T1000 (cell line): ENCODE data around the gene SRPX.

Source experiments
- DNase-seq: peaks from one replicate; lab custom pipeline; 2025; ENCODE audit warnings: mixed read lengths; lab: John Stamatoyannopoulos, UW

Gene SRPX

DNA sequence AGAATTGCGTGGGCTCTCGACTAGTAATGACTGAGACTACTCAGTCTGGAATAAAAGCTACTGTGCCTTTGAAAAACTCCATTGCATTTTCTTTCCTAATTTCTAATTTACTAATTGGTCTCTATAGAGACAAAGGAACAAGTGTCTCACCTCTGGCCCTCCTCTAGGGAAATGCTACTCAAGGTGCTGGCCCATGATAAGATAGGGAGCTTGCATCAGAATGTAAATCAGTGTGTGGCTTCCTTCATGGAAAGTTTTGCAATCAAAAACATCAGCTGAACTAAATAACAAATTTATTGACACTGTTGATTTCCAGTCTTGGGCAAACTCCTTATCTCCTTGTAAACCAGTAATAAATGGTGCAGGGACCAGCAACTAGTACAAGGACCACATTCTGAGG, 81.8 kb downstream of the SRPX start:
- DNase-seq: no peak

- DNase-seq: no peak
Measured at GRCh38 chrX:38138157-38138891, 82.3 kb downstream of the SRPX start.

- DNase-seq: no peak
Measured at GRCh38 chrX:38129366-38129765, 91.3 kb downstream of the SRPX start.

- DNase-seq: no peak
Measured at GRCh38 chrX:38127961-38128360, 92.7 kb downstream of the SRPX start.

- no peak for DNase-seq
Measured at GRCh38 chrX:38126179-38126578, 94.5 kb downstream of the SRPX start.

DNA sequence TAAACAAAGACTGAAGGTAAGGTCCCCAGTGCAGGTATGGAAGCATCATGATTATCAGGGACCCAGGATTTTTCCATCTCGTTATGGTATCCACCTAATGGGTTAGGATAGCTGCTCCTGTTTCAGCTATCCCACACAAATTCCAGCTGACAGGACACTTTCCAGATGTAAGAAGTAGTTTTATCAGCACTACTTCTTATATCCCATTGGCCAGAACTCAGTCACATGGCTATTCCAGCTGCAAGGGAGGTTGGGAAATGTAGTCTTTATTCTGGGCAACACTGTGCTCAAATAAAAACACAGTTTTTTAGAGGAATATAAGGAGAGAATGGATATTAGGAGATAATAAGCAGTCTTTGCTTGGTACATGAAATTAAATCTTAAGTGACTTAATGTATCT, 96.7 kb downstream of the SRPX start:
- DNase-seq: no peak

DNA sequence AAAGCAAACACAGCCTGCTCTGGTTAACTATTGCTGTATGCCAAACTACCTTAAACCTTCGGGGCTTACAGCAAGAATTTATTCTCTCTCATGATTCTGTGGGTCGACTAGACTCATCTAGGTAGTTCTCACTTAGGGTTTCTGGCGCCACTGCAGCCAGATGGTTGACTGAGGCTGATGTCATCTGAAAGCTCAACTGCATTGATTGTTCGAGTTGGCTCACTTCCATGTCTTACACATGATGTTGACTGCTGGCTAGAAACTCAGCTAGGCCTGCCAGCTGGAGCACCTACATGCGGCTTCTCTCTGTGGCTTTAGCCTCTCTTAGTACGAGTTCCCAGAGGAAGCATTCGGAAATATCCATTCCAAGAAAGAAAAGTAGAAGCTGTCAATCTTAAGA, 103.2 kb downstream of the SRPX start:
- no peak for DNase-seq

DNA sequence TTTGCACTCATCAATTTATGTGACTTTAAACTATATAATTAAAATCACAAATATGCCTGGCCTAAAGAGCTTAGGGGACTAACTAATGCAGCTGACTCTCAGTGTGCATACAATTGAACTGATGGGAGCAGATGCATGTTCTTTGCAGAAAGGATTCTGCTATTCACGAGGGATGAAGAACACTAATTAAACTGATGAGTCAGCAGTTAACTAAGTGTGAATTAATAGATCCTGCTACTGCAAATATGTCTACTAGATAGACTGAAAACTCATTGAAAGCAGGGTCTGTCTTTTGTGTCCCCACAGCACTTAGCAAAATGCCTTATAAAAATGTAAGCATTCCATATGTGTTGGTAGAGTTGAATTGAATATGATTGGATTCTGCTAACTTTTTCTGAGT, 104.0 kb downstream of the SRPX start:
- no peak for DNase-seq

GRCh38 chrX:38112566-38112965, 108.1 kb downstream of the SRPX start:
- DNase-seq: no peak

DNA sequence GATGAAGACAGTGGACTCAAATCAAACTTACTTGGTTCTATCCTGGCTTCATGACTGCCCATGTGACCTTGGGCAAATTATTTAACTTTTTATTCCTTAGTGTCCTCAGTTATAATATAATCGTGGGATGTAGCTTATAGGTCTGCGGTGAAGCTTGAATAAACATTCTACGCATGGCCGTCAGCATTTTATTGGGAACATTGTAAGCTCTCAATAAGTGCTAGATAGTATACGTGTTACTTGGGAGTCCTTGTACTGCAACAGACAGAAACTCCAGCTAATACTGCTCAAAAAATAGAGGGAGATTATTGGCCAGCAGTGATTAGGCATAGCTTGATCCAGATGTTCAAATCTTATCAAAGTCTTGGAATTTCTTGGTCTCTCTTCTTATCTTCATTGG, 109.5 kb downstream of the SRPX start:
- DNase-seq: no peak

DNA sequence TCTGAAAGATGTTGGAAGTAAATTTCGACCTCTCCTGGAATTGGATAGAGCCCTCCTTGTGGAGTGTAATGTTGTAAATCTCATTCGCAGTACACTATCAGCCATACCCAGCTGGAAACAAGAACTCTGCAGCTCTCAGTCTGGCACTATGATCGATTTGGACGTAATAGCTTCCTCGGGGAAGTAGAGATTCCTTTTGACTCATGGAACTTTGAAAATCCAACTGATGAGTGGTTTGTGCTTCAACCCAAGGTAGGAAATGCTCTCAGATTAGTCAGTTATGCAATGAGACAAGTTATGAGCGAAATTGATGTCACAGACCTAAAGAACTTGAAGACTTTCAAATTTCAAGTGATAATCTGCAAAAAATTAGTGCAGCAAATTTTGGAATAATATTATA, 110.4 kb downstream of the SRPX start:
- no peak for DNase-seq

DNA sequence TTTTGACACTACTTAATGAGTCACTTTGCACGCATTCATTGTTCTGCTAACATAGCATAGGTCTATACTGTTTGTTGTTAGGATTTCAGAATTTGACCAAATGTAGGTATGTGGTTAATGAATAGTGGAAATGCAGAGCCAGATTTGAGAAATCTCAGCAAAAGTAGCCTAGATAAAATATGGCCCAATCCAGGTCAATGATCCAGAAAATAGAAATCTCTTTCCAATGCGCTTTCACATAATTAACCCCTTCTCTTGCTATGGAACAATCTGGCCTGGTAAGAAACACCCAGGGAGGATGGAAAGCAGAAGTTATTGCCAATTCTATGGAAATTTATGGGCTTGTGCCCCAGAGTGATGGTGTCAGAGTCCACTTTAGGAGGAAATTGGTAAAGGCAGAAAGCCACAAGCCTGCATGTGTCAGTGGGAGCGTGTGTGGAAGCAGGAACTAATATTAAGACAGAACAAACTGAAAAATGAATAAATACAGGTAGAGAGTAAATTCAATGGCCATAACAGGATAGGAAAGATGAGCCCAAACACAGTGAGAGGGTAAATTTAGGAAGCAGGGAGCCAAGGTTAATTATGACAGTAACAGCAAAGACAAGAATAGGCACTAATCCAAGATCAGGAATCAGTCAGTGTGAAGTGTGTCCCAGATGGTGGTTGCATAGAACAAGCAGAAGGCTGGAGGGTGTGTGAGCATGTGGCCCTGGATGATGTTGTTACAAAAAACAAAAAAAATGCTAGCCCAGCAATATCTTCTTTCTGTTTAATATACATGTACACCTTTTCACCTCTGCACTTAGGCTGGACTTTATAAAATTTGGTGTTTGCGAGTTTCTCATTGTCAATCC, 111.4 kb downstream of the SRPX start:
- DNase-seq: no peak

- DNase-seq: no peak
Measured at GRCh38 chrX:38108364-38108763, 112.3 kb downstream of the SRPX start.

DNA sequence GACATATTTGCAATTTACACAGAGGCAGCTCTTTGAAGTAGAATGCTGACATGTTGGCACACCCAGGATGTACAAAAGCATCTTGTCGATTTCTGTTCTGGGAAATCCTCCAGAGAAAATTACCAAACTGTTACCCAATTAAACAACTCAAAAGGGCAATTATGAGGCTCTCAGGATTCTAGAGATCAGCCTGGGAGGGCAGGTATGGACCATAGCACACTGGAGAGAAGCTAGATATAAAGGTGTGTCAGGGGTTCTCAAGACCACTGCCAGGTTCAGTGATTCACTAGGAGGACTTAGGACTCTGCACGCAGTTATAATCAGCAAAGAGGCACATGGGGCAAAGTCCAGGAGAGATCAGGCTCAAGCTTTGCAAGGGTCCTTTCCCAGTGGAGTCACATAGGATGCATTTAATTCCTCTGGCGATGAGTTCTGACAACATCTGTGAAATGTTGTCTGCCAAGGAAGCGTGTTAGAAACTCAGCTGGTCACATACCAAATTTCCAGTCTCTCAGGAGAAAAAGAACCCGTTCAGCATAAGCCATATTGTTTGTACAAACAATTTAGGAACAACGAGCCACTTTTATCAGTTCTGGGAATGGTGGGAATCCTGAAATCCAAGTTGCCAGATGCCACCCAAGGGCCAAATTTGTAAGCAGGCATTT, 113.5 kb downstream of the SRPX start:
- no peak for DNase-seq

- no peak for DNase-seq
Measured at GRCh38 chrX:38105216-38105725, 115.4 kb downstream of the SRPX start.

DNA sequence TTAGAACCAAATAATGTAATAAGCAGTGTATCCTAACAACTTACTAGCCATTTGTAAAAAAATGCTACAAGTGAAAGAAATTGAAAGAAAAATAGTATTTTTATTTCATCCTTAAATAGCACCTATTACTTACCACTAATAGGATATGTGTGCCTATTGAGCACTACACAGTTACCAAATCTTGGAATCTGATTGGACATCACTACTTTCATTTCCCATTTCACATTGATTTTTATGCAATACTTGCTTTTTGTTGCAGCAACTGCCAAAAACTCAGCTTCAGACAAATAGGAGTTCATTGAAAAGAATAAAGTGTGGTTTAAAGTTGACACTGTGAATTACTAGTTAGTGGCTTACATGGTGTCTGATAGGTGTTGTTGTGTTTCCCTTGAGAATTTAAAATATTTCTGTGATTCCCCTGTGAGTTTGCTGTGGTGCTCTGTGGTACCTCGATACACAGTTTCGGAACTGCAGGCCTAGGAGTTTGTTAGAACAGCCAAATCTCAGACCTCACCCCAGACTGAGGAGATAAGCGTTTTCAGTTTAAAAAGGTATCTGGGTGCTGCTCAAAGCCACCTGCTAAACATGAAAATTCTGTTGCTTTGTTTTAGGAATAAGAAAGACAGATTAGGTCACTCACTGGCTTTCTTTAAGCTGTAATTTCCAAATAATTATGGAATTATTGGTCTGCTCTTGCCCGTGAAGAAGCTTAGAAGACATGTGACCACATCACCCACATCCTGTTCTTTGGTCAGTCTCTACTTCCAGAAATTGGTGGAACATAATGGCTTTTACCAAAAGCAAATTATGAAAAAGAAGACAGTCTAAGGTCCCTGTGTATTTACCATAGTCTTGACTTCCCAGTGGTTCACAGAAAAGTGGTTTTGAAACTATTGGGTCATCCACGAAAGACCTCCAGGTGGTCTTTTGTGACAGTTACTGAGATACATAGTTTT, 116.5 kb downstream of the SRPX start:
- DNase-seq: no peak

GRCh38 chrX:38102875-38103274, 117.8 kb downstream of the SRPX start:
- DNase-seq: no peak

DNA sequence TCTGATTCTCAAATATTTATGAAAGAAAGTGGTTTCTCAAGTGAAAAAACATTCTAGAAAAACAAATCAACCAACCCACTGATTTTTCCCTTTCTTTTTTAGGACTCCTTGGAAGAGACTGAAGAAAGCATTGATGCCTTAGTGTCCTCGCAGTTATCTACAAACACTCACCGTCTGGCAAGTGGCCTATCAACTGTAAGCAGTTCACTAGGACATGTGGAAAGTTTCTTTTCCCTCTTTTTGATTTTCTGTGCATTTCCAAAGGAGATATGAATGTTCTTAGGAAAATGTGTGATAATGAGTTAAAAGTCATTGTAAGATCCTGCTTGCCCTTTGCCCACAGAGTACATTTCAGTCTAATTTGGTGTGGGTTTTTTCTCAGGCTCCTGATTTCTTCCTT, 118.4 kb downstream of the SRPX start:
- DNase-seq: no peak

DNA sequence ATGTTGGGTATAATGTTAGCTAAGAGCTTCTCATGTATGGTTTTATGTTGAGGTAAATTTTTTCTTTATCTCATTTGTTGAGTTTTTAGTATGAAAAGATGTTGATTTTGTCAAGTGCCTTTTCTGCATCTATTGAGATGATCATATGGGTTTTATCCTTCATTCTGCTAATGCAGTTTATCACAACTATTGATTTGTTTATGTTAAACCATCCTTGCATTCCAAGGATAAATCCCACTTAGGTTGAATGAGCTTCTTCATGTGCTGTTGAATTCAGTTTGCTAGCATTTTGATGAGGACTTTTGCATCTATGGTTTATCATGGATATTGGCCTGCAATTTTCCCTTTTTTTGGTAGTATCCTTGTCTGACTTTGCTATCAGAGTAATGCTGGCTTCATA, 121.0 kb downstream of the SRPX start:
- DNase-seq: no peak
